ENCODE results near the gene KCNH2.

DNA sequence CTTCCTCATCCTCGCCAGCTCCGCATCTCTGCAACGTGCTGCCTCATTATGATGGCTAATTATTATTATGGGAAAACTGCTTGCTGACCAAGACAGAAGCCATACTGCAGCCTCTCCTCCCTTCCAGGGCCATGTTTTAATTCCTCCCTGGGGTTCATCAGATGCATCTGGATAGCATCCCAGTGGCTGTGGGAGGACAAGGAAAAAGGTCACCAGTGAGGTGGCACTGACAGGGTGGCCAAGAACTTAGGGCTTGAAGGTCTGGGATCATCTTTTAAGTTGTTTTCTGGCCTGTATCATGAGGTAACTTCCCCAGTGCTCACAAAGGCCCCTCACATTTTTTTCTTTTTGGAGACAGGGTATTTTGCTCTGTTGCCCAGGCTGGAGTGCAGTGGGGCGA lies 39.6 kb downstream of the KCNH2 start:
- TF ChIP-seq, protein P1, sequence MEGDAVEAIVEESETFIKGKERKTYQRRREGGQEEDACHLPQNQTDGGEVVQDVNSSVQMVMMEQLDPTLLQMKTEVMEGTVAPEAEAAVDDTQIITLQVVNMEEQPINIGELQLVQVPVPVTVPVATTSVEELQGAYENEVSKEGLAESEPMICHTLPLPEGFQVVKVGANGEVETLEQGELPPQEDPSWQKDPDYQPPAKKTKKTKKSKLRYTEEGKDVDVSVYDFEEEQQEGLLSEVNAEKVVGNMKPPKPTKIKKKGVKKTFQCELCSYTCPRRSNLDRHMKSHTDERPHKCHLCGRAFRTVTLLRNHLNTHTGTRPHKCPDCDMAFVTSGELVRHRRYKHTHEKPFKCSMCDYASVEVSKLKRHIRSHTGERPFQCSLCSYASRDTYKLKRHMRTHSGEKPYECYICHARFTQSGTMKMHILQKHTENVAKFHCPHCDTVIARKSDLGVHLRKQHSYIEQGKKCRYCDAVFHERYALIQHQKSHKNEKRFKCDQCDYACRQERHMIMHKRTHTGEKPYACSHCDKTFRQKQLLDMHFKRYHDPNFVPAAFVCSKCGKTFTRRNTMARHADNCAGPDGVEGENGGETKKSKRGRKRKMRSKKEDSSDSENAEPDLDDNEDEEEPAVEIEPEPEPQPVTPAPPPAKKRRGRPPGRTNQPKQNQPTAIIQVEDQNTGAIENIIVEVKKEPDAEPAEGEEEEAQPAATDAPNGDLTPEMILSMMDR (IDR thresholded peaks at IDR 0.05; ENCODE audit: poor library complexity) = no peak
- no peak for TF ChIP-seq EZH2 (IDR thresholded peaks at IDR 0.05; ENCODE audit: borderline replicate concordance)

Measured in hepatocyte (in vitro differentiated cells).